Measurements from ENCODE around the gene MCCD1. TPM values are rescaled to one million over a fixed set of nuclear protein-coding genes. Genes with fewer than 3 reads are reported as not detected.

MCCD1 gene
- total and polyA plus RNA-seq, 2 experiments from 2014 or later: not detected

GRCh38 chr6:31535538-31536324 lies 7.0 kb downstream of the MCCD1 start (continued):
- no peak for TF ChIP-seq REST (IDR thresholded peaks at IDR 0.05; ENCODE audit: unreplicated experiment)
- TF ChIP-seq JUNB (IDR thresholded peaks at IDR 0.05; ENCODE audit: unreplicated experiment): no peak
- no peak for TF ChIP-seq STAT1 (IDR thresholded peaks at IDR 0.05; ENCODE audit: unreplicated experiment)
- no peak for TF ChIP-seq ZNF114 (CRISPR knock-in tag; IDR thresholded peaks at IDR 0.05)
- TF ChIP-seq ZNF331 (CRISPR knock-in tag; IDR thresholded peaks at IDR 0.05; ENCODE audit: low read depth): no peak
- TF ChIP-seq NANOG (IDR thresholded peaks at IDR 0.05; ENCODE audit: borderline replicate concordance): no peak
- no peak for TF ChIP-seq EZH2 (IDR thresholded peaks at IDR 0.05; ENCODE audit: low read depth, unreplicated experiment)
- TF ChIP-seq CTCF (conservative IDR thresholded peaks at IDR 0.05; ENCODE audit: low read depth in 2 of 2): no peak
- TF ChIP-seq EZH2phosphoT487 (IDR thresholded peaks at IDR 0.05; ENCODE audit: unreplicated experiment): no peak
- no peak for TF ChIP-seq POLR2AphosphoS5 (IDR thresholded peaks at IDR 0.05; ENCODE audit: low read depth)

GRCh38 chr6:31538805-31539400 lies 10.1 kb downstream of the MCCD1 start:
- Histone ChIP-seq H3K4me1 (ENCODE audit: insufficient read depth) (peaks cover 22% of the 10 kb centered on the region), H2AFZ (no peak overlapping the region), H3K4me3 (peak overlapping the region; percentile 80; the same call in 1 of the 2 replicates), H3K4me2 (peak overlapping the region; percentile 94), H3K9me2 (ENCODE audit: insufficient read depth) (no peaks in the 10 kb centered on the region), H3K79me2 (replicated peaks; ENCODE audit: insufficient read depth) (peaks cover 85% of the 10 kb centered on the region), H3K27ac (ENCODE audit: low read depth) (no peak overlapping the region), H4K20me1 (replicated peaks; ENCODE audit: insufficient read depth) (peaks cover 68% of the 10 kb centered on the region), H3F3A (replicated peaks; ENCODE audit: low read depth) (peaks cover 50% of the 10 kb centered on the region), H3K27me3 (ENCODE audit: insufficient read depth) (no peaks in the 10 kb centered on the region), H3K36me3 (ENCODE audit: insufficient read depth) (peaks cover 65% of the 10 kb centered on the region)
- Mint-ChIP-seq H3K27me3 (ENCODE audit: insufficient read depth, low read depth, poor library complexity) (peaks cover 22% of the 10 kb centered on the region), H3K9me3 (no peaks in the 10 kb centered on the region; the same call in 2 of the 3 replicates), H3K27ac (peak overlapping the region; percentile 46; the same call in 1 of the 2 replicates), H3K36me3 (ENCODE audit: low read depth) (peaks cover 78% of the 10 kb centered on the region), H3K4me1 (peaks cover 43% of the 10 kb centered on the region), H3K4me3 (peak overlapping the region; percentile 98)
- ATAC-seq (no peak), DNase-seq (ENCODE audit: low spot score) (no peak)
- TF ChIP-seq CREB1 (CRISPR knock-in tag; IDR thresholded peaks at IDR 0.05; ENCODE audit: low read depth): no peak
- no peak for TF ChIP-seq ZNF331 (CRISPR knock-in tag; IDR thresholded peaks at IDR 0.05; ENCODE audit: low read depth)
- TF ChIP-seq NANOG (IDR thresholded peaks at IDR 0.05; ENCODE audit: borderline replicate concordance): no peak
- no peak for TF ChIP-seq ZNF462 (CRISPR knock-in tag; IDR thresholded peaks at IDR 0.05)

Measured in GM23338 (cell line).